Activated T-helper 17 cell treated with anti-CD3 and anti-CD28 coated beads, Interleukin-2, amount 50 U/mL, for 72 hours (primary cell): Measurements from ENCODE around the gene GOLT1A. TPM values are rescaled to one million over a fixed set of nuclear protein-coding genes. Genes with fewer than 3 reads are reported as not detected.

Experiments
- ATAC-seq: fragments of 150-1000 bp; cut with Tn5 transposase; replicated peaks from 2 replicates; pipeline ENCODE4 v1.10.0; 2021; ENCODE audit warnings: mild to moderate bottlenecking, moderate library complexity
- H3K27ac Mint-ChIP-seq: one replicate; pipeline ENCODE4 v1.8.0; 2022; ENCODE audit warnings: mixed read lengths
- H3K27me3 Mint-ChIP-seq: one replicate; pipeline ENCODE4 v1.8.0; 2022; ENCODE audit warnings: mixed read lengths
- H3K36me3 Mint-ChIP-seq: one replicate; pipeline ENCODE4 v1.8.0; 2022; ENCODE audit warnings: low read depth, mild to moderate bottlenecking, mixed read lengths
- H3K4me1 Mint-ChIP-seq: one replicate; pipeline ENCODE4 v1.8.0; 2022; ENCODE audit warnings: mixed read lengths
- H3K4me3 Mint-ChIP-seq: one replicate; pipeline ENCODE4 v1.8.0; 2022; ENCODE audit warnings: mild to moderate bottlenecking, mixed read lengths
- H3K9me3 Mint-ChIP-seq: one replicate; pipeline ENCODE4 v1.8.0; 2022; ENCODE audit warnings: mixed read lengths
- total RNA-seq, 2 donors: library from RNA; stranded (reverse); gene quantifications; one replicate each; pipeline ENCODE4 v1.2.3, GENCODE V29; 2022

The GOLT1A gene
- total RNA-seq, 2 donors from 2014 or later = 0.48 TPM; not detected in 1

DNA sequence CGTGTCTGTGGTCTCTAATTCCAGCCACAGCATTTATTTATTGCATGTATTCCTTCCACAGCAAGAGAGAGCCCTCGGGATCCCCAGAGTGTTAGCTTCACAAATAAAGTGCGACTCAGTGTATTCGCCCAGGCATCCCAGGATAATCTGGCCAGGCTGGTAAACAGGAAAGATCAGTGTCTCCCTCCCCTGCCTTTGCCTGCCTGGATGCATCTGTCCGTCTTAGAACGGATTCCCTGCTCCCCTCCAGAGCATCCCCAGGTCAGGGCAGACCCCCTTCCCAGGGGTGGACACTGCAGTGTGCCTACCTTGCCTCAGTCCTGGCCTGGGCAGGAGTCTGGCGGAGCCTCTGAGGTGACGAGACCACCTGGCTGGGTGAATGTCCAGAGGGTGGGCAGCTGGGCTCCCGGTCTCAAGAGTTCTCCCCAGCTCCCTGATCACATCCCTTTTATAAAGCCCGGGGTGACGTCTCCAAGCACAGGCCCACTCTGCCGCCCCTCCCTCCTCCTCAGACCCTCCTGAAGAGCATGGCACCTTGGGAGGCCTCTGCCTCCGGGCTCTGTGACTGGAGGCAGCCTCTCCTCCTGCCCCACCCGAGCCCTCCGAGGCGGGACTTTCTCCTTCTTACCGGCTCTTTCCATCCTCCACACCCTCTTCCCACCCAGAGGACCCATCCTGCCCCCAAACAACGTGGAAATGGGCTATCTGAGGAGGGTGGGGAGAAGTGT, 17.6 kb downstream of the GOLT1A start, which contains the start of gene KISS1:
Gene KISS1 (minus strand): TSS at position 424 of the 728 bp plus-strand sequence. CDS start 3,615 bp downstream, outside the sequence.
- Mint-ChIP-seq H3K9me3 (no peaks in the 10 kb centered on the region), H3K27ac (no peak within 1 kb of the TSS), H3K36me3 (no peaks in the 10 kb centered on the region), H3K4me3 (no peak within 1 kb of the TSS), H3K4me1 (no peaks in the 10 kb centered on the region), H3K27me3 (peaks cover 9% of the 10 kb centered on the region)
- no peak for ATAC-seq

DNA sequence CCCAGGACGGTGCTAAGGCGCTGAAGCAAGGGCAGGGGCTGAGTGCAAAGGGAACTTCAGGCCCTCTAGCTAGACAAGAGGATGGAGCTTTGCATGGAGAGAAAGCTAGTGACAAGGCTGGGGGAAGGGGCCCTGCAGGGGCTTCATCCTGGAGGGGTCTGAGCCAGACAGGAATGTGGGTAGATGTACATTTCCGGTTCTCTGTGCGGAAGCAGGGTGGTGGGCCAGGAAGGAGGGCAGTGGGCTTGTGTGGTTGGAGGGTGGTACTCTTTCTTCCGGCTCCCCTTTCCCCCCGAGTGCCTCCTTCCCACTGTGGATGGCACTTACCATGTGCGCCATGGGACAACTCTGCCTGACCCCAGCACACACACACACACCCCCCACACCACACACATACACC, 19.0 kb downstream of the GOLT1A start:
- Mint-ChIP-seq H3K9me3 (no peaks in the 10 kb centered on the region), H3K4me1 (no peaks in the 10 kb centered on the region), H3K4me3 (no peak overlapping the region), H3K27me3 (peaks cover 14% of the 10 kb centered on the region), H3K27ac (no peak overlapping the region), H3K36me3 (no peaks in the 10 kb centered on the region)
- no peak for ATAC-seq

DNA sequence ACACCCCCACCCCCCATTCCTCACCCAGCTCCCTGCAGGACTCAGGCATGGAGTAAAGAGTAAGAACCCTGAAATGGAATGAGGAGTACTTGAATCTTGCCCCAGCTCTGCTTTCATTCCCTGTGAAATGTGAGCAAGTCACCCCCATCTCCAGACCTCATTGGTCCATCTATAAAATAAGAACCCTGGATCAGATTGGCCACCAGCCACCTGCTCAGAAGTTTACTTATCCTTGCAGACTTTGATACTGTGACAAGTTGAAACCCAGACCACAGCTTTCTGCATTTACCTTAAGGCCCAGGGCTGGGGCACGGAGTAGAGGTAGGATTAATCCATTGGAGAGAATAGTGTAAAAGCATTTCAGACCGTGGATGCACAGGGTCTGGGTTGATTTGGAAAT, 19.7 kb downstream of the GOLT1A start:
- peaks cover 5% of the 10 kb centered on the region for H3K4me1 Mint-ChIP-seq
- H3K27ac Mint-ChIP-seq = no peak overlapping the region
- no peak for ATAC-seq
- no peaks in the 10 kb centered on the region for H3K9me3 Mint-ChIP-seq
- no peak overlapping the region for H3K4me3 Mint-ChIP-seq
- no peaks in the 10 kb centered on the region for H3K36me3 Mint-ChIP-seq
- H3K27me3 Mint-ChIP-seq = peaks cover 19% of the 10 kb centered on the region

DNA sequence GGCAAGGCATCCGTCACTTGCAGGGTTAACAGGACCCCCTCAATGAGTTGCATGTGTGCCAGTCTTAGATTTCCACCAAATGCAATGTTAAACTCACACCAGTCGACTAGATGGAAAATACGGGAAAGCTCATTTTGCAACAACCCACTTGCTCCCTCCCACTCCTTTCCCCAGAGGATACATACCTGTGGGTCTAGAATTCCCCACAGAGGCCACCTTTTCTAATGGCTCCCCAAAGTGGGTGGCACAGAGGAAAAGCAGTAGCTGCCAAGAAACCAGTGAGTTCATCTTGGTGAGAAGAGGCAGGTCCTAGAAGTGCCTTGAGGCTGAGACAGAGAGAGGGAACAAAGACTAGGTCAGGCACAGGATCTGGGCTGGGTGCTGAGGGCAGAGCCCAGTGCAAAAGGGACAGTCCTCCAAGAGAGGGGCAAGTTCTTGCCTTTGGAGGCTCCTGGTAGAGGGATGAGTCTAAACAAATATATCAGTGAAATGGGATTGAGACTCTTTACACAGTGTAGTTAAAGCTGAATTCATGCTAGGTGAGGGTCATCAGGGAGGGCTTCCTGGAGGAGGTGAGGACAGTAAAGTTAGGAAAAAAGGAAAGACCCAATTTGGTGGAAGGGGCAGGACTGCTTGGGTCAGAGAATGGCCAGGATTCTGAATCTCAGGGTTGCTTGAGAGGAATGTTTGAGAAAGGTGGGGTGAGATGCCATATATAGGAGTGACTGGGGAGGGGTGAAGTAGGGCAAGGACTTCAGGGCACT, 21.0 kb downstream of the GOLT1A start:
- ATAC-seq = no peak
- Mint-ChIP-seq H3K27ac (no peak overlapping the region), H3K4me1 (peaks cover 6% of the 10 kb centered on the region), H3K27me3 (peaks cover 25% of the 10 kb centered on the region), H3K36me3 (no peaks in the 10 kb centered on the region), H3K9me3 (no peaks in the 10 kb centered on the region), H3K4me3 (no peak overlapping the region)

DNA sequence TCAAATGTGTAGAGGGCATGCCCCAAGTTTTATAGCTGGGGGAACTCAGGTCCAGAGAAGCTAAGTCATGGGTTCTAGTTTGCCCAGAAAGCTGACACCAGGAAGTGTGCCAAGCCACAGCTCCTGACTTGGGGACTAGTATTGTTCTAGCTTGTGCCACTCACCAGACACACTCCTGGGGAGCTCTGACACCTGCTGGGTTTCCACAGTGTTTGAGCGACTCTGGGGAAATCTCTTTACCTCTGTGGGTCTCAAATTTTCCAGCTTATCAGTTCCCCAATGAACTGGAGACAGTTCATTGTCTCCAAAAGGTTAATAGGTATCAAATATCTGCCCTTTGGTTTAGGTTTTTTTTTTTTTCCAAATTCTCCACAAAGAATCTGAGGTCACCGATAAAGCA, 21.7 kb downstream of the GOLT1A start:
- Mint-ChIP-seq H3K9me3 (no peaks in the 10 kb centered on the region), H3K27me3 (peaks cover 28% of the 10 kb centered on the region), H3K36me3 (no peaks in the 10 kb centered on the region), H3K4me1 (peaks cover 7% of the 10 kb centered on the region), H3K4me3 (no peak overlapping the region), H3K27ac (no peak overlapping the region)
- no peak for ATAC-seq

DNA sequence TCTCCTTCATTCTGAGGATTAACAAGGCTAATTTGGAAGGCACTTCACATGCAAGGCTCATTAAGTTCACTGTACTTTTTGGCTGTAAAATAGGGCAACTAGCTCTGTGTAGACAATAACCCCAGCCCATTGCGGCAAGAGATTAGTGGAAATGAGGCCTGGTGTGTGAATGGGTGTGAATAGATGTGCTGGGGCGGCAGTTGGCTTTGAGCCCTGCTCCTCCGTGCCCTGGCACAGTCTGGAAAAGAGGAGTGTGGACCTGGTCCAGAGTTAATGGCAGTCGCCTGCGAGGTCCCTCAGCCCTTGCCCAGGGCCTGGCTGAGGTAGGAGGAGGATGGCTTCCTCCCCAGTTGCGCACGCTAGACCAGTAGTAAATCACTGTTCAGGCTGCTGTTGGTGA, 22.3 kb downstream of the GOLT1A start:
- no peaks in the 10 kb centered on the region for H3K9me3 Mint-ChIP-seq
- no peak overlapping the region for H3K27ac Mint-ChIP-seq
- peaks cover 10% of the 10 kb centered on the region for H3K4me1 Mint-ChIP-seq
- ATAC-seq = no peak
- peaks cover 32% of the 10 kb centered on the region for H3K27me3 Mint-ChIP-seq
- no peak overlapping the region for H3K4me3 Mint-ChIP-seq
- no peaks in the 10 kb centered on the region for H3K36me3 Mint-ChIP-seq

DNA sequence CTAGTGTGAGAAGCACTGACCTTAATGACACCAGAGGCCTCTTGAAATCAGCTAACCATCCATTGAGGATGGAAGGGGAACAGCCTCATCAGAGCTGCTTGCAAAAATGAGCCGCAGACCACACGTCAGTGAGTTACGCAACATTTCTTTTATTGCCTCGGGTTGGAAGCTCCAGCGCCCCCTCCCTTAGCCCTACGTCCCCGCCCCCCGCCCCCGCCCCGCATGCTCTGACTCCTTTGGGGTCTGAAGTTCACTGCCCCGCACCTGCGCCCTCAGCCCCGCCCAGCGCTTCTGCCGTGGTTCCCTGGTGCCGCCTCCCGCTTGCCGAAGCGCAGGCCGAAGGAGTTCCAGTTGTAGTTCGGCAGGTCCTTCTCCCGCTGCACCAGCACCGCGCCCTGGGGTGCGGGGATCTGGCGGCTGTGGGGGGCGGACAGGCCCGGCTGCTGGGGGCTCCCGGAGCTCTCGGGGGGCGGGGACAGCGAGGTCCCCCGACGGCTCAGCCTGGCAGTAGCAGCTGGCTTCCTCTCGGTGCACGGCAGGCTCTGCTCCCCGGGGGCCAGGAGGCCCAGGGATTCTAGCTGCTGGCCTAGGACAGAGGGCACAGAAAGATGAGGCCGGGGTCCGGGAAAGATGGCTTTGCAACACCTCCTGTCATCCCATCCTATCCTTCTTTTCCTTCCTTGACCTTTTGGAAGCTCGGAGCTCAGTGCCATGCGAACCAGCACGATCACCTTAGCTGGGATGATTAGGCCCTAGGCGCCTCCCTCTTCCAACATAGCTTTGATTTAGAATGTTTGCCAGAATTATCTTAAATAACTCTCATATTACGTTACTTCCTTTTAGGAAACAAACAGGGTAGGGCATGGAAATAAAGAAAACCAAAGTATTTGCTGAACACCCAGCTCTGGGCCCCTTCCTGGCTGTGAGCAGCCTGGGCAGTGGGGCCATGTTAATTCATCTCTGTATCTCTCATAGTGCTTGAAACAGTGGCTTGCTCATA, 23.3 kb downstream of the GOLT1A start:
- no peak overlapping the region for H3K27ac Mint-ChIP-seq
- peak overlapping the region; percentile 18 for H3K4me3 Mint-ChIP-seq
- H3K4me1 Mint-ChIP-seq = peaks cover 10% of the 10 kb centered on the region
- H3K9me3 Mint-ChIP-seq = no peaks in the 10 kb centered on the region
- H3K36me3 Mint-ChIP-seq = no peaks in the 10 kb centered on the region
- no peak for ATAC-seq
- peaks cover 32% of the 10 kb centered on the region for H3K27me3 Mint-ChIP-seq

DNA sequence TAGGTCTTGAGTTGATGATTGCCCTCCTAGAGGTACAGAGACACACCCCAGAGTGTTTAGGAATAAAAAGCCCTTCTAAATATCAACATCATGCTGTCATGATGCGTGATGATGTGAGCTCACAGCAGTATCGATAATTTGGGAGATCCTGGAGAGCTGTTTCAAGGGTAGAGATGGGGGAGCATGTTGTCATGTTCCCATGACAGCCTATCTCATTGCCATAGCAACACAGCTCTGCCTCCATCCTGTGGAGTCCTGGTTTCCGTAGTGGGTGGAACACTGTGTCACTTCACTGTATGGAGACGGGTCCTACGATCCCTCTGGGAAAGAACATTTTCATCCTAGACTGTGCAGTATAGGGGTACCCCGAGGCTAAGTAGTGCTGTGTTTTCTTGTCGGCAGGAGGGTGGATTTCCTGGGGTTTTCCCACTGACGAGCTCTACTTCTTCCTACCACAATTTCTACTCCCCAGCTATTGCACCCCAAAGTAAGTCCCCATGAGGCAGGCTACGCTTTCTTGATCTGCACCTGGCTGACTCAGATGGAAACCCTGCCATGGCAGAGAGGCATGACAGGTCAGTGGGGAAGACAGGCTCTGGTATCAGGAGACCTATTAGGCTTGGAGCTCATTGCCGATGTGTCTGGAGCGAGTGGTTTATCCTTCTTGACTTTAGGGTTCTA, 24.7 kb downstream of the GOLT1A start:
- H3K4me3 Mint-ChIP-seq = peak overlapping the region; percentile 18
- peaks cover 10% of the 10 kb centered on the region for H3K4me1 Mint-ChIP-seq
- H3K27me3 Mint-ChIP-seq = peaks cover 32% of the 10 kb centered on the region
- no peak overlapping the region for H3K27ac Mint-ChIP-seq
- H3K36me3 Mint-ChIP-seq = no peaks in the 10 kb centered on the region
- no peaks in the 10 kb centered on the region for H3K9me3 Mint-ChIP-seq
- peak; percentile 88 for ATAC-seq

DNA sequence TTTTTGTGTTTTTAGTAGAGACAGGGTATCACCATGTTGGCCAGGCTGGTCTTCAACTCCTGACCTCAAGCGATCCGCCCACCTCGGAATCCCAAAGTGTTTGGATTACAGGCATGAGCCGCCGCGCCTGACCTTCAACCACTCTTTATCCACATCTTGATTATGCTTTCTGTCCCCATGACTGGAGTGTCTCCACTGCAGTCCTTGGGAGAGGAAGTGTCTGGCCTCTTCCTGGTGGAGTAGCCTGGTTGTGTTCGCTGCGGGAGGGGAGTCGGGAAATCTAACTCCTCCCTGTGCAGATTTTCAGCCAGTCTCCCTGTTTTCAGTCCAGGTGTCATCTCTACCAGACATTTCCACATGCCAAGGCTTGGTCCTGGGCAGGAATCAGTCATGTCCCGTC, 27.2 kb downstream of the GOLT1A start:
- ATAC-seq = no peak
- Mint-ChIP-seq H3K4me3 (no peak overlapping the region), H3K27ac (no peak overlapping the region), H3K4me1 (peaks cover 10% of the 10 kb centered on the region), H3K9me3 (no peaks in the 10 kb centered on the region), H3K36me3 (no peaks in the 10 kb centered on the region), H3K27me3 (peaks cover 25% of the 10 kb centered on the region)

DNA sequence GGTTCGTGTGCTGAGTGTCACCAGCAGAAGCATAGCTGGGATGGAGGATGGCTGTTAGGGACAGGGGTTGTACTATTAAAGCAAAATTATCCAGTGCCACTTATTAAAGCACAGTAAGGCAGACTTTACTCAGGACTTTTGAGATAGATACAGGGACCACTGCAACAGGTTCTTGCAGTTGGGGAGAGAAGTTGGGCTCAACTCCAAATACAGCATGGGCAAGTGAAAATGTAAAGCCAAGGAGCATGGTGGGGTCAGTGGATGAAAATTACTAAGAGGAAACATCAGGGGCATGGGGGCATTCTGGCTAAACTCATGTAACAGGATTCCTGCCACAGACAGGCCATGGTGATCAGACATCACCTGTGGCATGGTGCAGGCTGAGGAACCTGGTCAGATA, 32.7 kb downstream of the GOLT1A start:
- no peaks in the 10 kb centered on the region for H3K9me3 Mint-ChIP-seq
- no peak overlapping the region for H3K27ac Mint-ChIP-seq
- H3K27me3 Mint-ChIP-seq = no peaks in the 10 kb centered on the region
- H3K4me1 Mint-ChIP-seq = no peaks in the 10 kb centered on the region
- ATAC-seq = no peak
- no peak overlapping the region for H3K4me3 Mint-ChIP-seq
- no peaks in the 10 kb centered on the region for H3K36me3 Mint-ChIP-seq

DNA sequence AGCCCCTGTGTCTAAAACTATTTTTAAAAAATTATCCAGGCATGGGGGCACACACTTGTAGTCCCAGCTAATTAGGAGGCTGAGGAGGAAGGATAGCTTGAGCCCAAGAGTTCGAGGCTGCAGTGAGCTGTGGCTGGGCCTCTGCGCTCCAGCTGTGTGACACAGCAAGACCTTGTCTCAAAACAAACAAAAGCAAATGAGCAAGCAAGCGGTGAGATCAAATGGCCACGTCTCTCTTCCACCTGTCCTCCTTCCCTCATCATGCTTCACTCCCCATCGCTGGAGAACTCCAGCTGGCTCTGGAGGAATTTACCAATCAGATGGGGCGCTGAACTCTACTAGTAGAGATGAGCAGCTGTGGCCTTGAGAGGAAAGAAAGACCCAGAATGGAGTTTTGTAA, 33.7 kb downstream of the GOLT1A start:
- no peak overlapping the region for H3K27ac Mint-ChIP-seq
- no peaks in the 10 kb centered on the region for H3K36me3 Mint-ChIP-seq
- no peaks in the 10 kb centered on the region for H3K9me3 Mint-ChIP-seq
- no peak overlapping the region for H3K4me3 Mint-ChIP-seq
- no peaks in the 10 kb centered on the region for H3K27me3 Mint-ChIP-seq
- H3K4me1 Mint-ChIP-seq = no peaks in the 10 kb centered on the region
- ATAC-seq = no peak

DNA sequence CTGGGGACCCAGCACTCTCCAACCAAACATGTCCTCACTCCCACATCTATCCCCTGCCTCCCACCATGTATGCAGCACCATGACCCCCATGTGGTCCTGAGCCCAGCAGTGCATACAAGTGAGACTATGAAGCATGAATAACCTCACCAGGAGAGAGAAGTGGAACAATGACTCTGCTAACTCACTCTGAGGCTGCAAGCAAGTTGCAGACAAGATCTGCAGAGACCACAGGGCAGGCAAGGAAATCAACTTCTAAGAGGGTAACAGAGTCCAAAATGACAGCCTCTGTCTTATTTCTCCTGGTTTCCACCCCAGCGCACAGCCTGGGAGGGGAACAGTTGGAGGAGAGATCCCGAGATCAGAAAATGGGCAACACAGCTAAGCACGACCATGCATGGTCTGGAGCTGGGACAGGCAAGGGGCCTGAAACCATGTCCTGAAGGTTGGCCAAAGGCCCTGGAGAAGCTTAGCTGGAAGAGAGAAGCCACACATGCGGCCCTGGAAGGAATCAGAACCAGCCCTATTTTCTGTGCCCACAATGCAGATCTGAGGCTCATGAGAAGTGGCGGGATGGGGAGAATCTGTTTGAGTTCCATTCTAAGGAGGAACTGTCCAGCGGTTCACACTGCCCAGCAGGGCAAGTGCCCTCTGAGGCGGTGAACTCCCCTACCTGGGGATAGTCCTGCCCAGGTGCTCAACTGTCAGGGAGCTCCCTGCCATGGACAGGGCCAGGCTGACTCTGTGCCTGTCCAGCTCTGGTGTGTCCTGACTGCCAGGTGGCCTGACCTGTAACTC, 35.1 kb downstream of the GOLT1A start:
- Mint-ChIP-seq H3K27ac (no peak overlapping the region), H3K36me3 (no peaks in the 10 kb centered on the region), H3K4me1 (no peaks in the 10 kb centered on the region), H3K9me3 (peaks cover 1% of the 10 kb centered on the region), H3K27me3 (peaks cover 3% of the 10 kb centered on the region), H3K4me3 (no peak overlapping the region)
- no peak for ATAC-seq

DNA sequence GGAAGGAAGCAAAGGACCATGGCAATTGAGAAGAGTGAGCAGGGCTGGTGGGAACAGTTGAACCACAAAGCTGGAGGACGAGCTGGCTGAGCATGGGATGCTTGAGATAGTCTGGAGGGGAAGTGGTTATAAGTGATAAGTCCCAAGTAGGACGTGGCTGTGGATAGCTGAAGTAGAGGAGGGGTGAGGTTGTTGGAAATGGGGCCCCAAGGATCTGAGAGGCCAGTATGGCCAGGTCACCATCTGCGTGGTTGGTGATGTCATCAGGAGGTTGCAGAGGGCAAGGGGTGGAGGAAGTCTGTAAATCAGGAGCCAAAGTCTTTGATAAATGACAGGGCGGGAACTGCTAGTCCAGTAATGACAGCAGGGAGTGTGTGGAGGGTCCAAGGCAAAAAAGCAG, 36.7 kb downstream of the GOLT1A start:
- Mint-ChIP-seq H3K27ac (no peak overlapping the region), H3K36me3 (no peaks in the 10 kb centered on the region), H3K9me3 (peaks cover 6% of the 10 kb centered on the region), H3K4me1 (no peaks in the 10 kb centered on the region), H3K27me3 (peaks cover 5% of the 10 kb centered on the region), H3K4me3 (no peak overlapping the region)
- ATAC-seq = no peak
